Fibroblast of the aortic adventitia (primary cell): Measurements from ENCODE around the gene CTSC. TPM values are rescaled to one million over a fixed set of nuclear protein-coding genes. Genes with fewer than 3 reads are reported as not detected.

Experiments used
- DNase-seq: peaks from one replicate; pipeline ENCODE4 v3.0.0-alpha.2; 2010; ENCODE audit warnings: low read depth
- H3K4me3 ChIP-seq: 2 replicates; pipeline ENCODE4 v1.5.1; 2011; ENCODE audit warnings: low read depth, mild to moderate bottlenecking, control low read depth, low read length, moderate library complexity
- total RNA-seq: library from RNA; depleted of rRNA; stranded (reverse); fragments of >200 nt; gene quantifications from 2 replicates; pipeline ENCODE4 v1.2.3, GENCODE V29; 2012; ENCODE audit warnings: low replicate concordance
- TF ChIP-seq, protein P1 (sequence below): IDR thresholded peaks from 2 replicates; pipeline ENCODE4 v1.5.1; 2011; ENCODE audit warnings: mild to moderate bottlenecking, low read length, control low read depth, inconsistent platforms; ENCODE audit not compliant: insufficient read depth

Gene CTSC
- total RNA-seq, 1 donor, result 69.1 TPM

GRCh38 chr11:88341522-88342251 is 4.2 kb upstream of the CTSC start:
- TF ChIP-seq, protein P1, sequence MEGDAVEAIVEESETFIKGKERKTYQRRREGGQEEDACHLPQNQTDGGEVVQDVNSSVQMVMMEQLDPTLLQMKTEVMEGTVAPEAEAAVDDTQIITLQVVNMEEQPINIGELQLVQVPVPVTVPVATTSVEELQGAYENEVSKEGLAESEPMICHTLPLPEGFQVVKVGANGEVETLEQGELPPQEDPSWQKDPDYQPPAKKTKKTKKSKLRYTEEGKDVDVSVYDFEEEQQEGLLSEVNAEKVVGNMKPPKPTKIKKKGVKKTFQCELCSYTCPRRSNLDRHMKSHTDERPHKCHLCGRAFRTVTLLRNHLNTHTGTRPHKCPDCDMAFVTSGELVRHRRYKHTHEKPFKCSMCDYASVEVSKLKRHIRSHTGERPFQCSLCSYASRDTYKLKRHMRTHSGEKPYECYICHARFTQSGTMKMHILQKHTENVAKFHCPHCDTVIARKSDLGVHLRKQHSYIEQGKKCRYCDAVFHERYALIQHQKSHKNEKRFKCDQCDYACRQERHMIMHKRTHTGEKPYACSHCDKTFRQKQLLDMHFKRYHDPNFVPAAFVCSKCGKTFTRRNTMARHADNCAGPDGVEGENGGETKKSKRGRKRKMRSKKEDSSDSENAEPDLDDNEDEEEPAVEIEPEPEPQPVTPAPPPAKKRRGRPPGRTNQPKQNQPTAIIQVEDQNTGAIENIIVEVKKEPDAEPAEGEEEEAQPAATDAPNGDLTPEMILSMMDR, result no peak
- no peak overlapping the region for H3K4me3 ChIP-seq

DNA sequence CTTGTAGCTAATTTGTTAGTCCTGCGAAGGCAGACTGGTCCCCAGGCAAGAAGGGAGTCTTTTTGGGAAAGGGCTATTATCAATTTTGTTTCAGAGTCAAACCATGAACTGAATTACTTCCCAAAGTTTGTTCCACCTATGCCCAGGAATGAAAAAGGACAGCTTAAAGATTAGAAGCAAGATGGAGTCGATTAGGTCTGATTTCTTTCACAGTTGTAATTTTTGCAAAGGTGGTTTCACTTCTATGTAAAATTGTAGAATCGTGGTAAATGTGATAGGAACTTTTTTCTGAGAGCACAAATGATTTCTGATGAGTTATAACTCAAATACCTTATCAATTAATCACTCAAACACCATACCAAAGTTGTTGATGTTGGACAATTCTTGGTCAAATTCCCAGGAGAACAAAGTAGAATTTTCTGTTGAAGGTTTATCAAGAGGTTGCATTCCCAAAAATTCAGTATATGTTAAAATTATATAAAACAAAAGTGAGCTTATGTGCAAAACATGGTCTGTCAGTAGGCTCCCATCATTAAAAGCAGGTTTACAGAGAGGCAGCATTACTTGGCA is 2.9 kb upstream of the CTSC start:
- TF ChIP-seq, protein P1, result no peak
- DNase-seq, result peak; percentile 49

More at GRCh38 chr11:88341522-88342251, 4.2 kb upstream of the CTSC start:
- no peak for DNase-seq

DNA sequence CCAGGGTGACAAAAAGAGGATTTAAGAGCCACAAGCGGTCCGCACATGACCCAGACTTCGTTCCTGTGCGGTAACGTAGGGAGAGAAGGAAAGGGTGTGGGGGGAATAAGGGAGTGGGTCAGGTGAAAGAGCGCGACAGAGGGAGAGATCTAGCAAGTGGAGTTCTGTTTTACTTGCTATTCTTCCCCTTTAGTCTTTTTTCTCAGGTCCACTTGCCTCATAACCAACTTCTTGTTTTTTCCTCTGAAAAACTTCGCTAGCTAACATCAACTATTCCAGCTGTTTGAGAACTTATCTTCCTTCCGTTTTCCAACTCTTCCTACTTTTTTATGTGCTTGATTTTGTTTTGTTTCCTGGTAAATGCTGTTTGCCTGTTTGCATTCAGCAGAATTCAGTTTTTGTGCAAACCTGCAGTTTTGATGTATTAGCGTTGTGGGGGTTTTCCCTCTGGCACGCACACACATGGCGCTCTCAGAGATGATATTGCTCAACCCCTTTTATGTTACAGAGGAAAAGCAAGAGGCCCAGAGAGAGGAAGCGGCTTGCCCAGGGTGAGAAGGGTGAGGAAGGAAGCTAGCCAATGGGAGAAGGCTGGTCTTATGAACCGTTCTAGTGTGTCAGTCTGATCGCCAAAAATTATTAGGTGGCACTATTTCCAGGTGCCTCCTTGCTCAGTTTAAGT is 592 bp upstream of the CTSC start:
- DNase-seq, result peak; percentile 79
- peak overlapping the region; percentile 94 for H3K4me3 ChIP-seq
- TF ChIP-seq, protein P1, result no peak

More for the DNA sequence above, 2.9 kb upstream of the CTSC start:
- no peak overlapping the region for H3K4me3 ChIP-seq

DNA sequence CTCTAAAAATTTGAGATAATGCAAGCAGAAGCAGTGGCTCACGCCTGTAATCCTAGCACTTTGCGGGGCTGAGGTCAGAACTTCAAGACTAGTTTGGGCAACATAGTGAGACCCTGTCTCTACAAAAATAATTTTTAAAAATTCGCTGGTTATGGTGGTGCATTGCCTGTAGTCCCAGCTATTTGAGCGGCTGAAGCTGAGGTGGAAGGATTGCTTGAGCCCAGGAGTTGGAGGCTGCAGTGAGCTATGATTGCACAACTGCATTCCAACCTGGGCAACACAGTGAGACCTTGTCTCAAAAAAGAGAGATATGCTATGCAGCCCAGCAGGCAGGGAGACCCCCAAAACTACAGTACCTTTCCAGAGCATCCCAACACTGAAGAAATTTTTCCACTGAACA is 2.3 kb downstream of the CTSC start:
- TF ChIP-seq, protein P1, result no peak
- no peak for DNase-seq
- peak overlapping the region; percentile 6 for H3K4me3 ChIP-seq

DNA sequence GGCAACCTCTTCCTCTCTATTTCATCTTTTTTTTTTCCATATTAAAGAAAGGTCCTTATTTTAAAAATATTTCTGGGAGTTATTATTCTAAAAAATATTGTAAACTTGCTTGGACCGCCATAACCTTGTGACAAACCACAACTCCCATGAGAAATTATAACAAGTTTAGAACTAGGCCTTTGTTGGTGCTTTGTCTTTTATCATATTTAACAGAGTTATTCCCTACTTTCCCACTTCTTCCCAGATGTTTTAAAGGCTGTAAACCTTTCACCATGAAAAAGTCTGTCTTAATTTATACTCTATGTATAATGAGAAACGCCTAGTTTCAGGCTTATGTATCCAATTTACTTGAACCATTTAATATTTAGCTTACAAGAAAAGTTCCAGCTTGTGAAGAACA is 3.7 kb downstream of the CTSC start:
- DNase-seq, result no peak
- H3K4me3 ChIP-seq, result no peak overlapping the region
- TF ChIP-seq, protein P1, result no peak

GRCh38 chr11:88332851-88333250 is 4.7 kb downstream of the CTSC start:
- peak; percentile 37 for DNase-seq
- TF ChIP-seq, protein P1, result peak; percentile 1
- H3K4me3 ChIP-seq, result no peak overlapping the region
